Activated T-cell treated with anti-CD3 and anti-CD28 coated beads for 1 hour (primary cell): ENCODE data around the gene MAGEA4.

Experiments used
- DNase-seq: peaks from one replicate; pipeline ENCODE4 v3.0.0-alpha.2; 2020; ENCODE audit warnings: low read depth

The MAGEA4 gene

DNA sequence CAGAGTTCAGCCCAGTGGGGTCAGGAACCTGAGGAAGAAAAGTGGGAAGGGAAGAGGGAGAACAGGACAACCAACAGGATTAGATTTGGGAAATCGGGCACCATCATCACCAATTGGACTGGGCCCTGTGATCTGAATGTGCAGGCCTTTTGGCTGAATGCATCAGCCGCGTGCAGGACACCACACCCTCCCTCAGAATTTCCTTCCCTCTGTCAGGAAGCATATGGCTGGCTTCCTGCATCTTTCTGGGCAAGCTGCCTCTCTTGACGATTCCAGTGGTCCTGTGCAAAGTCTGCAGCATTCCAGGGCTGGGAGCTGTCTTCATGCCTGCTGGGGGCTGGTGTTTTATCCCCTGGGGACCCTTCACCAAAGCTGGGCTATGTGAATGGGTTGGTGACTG, 16.4 kb downstream of the MAGEA4 start:
- DNase-seq: no peak

DNA sequence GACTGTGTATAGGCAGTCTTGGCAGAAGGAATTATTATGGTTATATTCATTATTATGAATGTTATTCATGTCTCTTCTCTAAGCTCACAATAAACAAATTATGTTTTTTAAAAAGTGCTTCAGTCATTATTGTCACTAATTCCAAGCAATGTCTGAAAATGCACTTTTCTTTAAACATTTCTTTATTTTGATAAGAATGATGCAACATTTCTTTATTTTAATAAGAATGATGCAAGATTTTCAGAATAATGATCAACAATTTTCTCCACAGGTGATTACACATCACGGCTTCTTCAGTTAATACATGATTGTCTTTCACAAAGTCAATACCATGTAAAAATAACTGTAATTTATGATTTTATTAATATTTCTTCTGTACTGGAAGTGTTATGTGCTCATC, 22.7 kb downstream of the MAGEA4 start:
- no peak for DNase-seq

DNA sequence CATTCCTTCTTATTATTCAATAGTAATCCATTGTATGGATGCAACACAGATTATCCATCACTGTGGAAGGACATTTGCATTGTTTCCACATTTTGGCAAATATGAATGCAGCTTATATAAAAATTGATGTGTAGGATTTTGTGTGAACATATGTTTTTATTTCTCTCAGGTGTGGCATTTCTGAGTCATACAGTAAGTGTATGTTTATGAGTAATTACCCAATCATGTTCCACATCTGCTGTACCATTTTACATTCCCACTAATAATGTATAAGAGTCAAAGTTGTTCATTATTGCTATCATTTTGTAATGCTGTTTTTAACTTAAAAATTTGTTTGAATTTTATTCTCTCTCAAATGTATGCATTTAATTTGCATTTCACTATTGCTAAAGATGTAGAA, 25.5 kb downstream of the MAGEA4 start:
- no peak for DNase-seq

DNA sequence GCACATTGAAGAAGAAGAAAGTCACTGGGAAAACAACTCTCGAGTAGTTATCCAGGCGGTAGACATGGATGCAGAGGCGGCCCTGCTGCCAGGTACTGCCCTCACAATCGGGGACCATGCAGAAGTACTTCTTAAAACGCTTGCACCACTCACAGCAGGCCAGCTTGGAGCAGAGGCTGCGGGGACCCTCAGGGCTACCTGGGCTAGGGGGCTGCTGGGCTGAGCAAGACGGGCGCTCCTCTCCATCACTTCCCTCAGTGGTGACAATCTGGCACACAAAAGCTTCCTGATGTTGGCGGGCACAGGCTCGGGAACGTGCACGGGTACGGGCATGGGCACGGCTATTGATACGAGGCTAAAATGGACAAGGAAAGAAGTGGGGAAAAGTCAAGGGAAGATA, 42.0 kb downstream of the MAGEA4 start:
- DNase-seq: no peak

DNA sequence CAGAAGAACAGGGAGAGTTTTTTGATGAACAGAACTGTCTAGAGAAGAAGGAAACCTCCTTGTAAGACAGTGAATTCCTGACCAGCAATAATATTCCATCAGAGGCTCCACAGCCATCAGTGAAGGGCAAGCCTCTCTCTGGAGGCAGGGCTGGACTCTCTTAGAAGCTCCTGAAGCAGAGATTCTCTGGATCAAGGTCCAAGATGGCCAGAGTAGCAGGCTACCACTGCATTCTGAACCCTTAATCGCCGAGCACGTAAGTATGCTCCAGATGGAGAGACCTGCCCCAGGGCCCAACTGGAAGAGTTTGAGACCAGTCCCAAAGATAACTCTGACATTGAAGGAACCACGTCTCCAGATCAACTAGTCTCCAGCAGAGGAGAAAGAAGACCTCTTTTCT, 45.4 kb downstream of the MAGEA4 start:
- DNase-seq: no peak

DNA sequence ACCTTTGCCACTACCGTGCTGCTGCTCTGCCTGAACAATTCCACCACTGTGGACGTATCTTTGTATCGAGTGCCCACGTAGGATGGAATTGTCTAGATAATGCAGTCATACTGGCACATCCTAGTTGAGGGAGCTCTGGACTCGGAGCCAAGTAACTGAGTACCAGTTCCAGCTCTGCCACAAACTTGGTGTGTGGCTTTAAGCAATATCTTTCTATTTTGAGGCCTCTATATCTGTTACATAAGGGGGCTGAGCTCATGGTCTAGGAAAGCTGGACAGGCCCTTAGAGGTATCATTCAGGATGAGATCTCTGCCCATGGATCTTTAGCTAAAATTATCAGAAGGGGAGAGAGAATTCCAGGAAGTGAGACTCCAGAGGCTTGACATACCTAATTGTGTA, 49.3 kb downstream of the MAGEA4 start:
- no peak for DNase-seq

DNA sequence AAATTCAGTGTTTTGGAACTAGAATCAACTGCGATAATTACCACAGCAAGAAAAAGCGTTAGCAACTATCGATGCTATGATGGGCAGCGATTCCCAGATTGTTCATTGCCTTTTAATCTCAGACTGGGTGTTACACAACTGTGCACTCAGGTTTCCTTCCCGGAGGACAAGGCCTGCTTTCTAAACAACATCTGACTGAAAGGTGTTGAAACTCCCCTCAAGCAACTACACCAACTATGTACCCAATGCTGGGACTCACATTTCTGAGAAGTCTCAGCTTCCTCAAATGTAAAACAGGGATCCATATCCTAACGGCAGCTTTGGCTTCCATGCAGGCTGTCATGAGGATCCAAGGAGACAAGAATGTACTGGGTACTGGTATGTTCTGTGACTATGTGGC, 53.5 kb downstream of the MAGEA4 start:
- DNase-seq: no peak

DNA sequence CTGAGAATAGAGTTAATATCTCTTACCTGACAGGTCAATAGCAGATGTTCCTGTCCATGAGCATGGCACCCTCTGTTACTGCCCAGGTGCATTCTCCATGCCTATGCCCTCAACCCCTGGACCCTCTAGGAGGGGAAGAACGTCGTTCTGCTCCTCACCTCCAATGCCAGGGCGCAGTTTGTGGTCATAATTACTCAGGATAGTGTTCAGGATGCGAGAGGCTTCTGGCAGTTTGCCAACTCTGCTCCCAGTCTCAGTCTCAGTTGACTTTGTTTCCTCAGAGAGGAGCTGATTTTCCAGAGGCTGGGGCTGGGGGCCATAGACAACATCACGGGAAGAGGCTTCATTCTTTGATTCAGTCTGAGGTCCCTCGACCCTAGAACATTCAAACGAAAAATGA, 57.3 kb downstream of the MAGEA4 start:
- no peak for DNase-seq

DNA sequence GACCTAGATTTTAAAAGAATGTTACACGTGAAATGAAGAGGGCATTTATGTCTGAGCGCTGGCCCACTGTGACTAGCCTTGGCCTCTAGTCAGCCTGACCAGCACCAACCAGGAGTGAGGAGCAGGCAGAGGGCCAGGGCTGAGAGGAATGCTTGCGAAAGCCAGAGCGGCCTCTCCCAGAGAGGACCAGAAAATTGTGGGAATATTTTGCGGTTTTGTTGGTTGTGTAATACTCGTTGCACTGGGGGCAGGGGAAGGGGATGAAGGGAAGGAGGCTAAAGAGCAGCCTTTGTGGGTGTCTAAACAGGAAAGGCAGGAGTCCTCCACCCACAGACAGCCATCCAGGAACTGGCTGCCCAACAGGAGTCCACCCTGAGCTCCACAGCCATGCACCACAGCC, 58.0 kb downstream of the MAGEA4 start:
- DNase-seq: no peak

DNA sequence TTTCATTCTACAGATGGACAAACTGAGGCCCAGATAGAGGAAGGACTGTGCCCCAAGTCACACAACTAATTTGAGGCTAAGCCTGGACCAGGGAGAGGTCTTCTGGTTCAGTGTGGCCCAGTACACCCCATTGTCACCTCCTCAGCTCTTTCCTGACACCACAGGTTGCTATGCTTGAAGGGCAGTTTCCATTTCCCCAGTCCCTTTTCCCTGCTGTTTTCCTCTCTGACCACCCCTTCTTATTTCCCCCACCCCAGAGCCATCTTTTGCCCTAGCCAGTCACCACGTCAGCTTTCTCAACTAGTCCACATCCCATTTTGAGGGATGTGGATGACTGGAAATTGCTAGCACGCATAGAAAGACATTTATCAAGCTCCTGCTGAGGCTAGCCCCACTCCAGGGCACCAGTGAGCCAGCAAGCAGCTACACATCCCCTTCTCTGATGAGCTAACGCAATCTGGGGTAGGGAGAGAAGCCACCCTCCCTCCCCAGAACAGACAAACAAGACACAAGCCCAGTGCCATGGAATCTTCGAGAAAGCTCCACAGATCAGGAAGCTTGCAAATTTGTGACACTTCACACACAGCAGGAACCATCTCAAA, 60.5 kb downstream of the MAGEA4 start:
- no peak for DNase-seq

DNA sequence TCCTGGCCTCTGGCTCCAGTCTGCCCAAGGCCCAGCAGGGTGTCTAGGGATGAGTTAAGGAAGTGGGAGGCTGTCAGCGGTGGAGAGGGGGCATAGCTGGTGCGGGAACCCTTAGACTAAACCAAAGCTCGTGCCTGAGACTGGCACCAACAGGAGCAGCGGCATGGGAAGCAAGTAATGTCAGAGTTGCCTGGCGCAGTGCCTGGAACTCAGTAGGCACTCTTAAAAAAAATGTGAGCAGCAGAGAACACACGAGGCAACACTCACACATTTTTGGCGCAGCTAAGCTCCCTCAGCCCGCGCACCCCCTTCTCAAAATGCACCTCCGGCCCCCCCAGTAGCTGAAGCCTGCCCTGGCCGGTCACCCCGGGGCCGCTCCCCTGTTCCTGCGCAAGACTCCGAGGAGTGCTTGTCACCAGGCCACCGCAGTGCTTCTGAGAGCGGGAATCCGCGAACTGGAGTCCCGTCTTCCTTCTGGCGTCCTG, 61.2 kb downstream of the MAGEA4 start:
- DNase-seq: no peak
